ENCODE data around the gene SAYSD1.
"Not testable (repeated sequence)": the region's sequence is repeated elsewhere in the genome, so short reads cannot be mapped to it uniquely, and the experiment has no call there.

Gene SAYSD1

GRCh38 chr6:39114704-39115599 lies at the start of gene SAYSD1:
Gene SAYSD1 (minus strand): TSS chr6:39115186. CDS start chr6:39115089, 97 bp downstream.
- peak in 55 of 56 donors; percentile 49 to 92 (median 82) for DNase-seq

GRCh38 chr6:39157511-39157910 lies 42.5 kb upstream of the SAYSD1 start:
- no peak for DNase-seq

GRCh38 chr6:39156801-39157200 lies 41.8 kb upstream of the SAYSD1 start:
- no peak for DNase-seq

- DNase-seq = no peak
Measured at GRCh38 chr6:39154705-39155104, 39.7 kb upstream of the SAYSD1 start.

GRCh38 chr6:39153766-39154397 lies 38.9 kb upstream of the SAYSD1 start:
- no peak for DNase-seq

GRCh38 chr6:39152262-39152661 lies 37.3 kb upstream of the SAYSD1 start:
- DNase-seq = no peak

GRCh38 chr6:39151211-39151610 lies 36.2 kb upstream of the SAYSD1 start:
- no peak for DNase-seq

GRCh38 chr6:39144481-39145173 lies 29.6 kb upstream of the SAYSD1 start:
- no peak for DNase-seq

GRCh38 chr6:39143238-39143930 lies 28.4 kb upstream of the SAYSD1 start:
- no peak for DNase-seq

- DNase-seq = no peak
Measured at GRCh38 chr6:39140556-39141167, 25.7 kb upstream of the SAYSD1 start.

- peak in 1 of 56 donors; percentile 1 for DNase-seq
Measured at GRCh38 chr6:39137245-39137644, 22.3 kb upstream of the SAYSD1 start.

GRCh38 chr6:39136207-39136606 lies 21.2 kb upstream of the SAYSD1 start:
- DNase-seq = not testable (repeated sequence)

GRCh38 chr6:39134761-39135160 lies 19.8 kb upstream of the SAYSD1 start:
- not testable (repeated sequence) for DNase-seq

GRCh38 chr6:39130691-39131090 lies 15.7 kb upstream of the SAYSD1 start:
- DNase-seq = no peak

- DNase-seq = no peak
Measured at GRCh38 chr6:39128832-39129231, 13.8 kb upstream of the SAYSD1 start.

- DNase-seq = no peak
Measured at GRCh38 chr6:39128106-39128505, 13.1 kb upstream of the SAYSD1 start.

GRCh38 chr6:39124114-39124513 lies 9.1 kb upstream of the SAYSD1 start:
- DNase-seq = no peak

- DNase-seq = no peak
Measured at GRCh38 chr6:39118921-39119320, 3.9 kb upstream of the SAYSD1 start.

- peak in 1 of 56 donors; percentile 54 for DNase-seq
Measured at GRCh38 chr6:39114388-39114703, 640 bp downstream of the SAYSD1 start.

- DNase-seq = no peak
Measured at GRCh38 chr6:39113788-39114187, 1.2 kb downstream of the SAYSD1 start.

- no peak for DNase-seq
Measured at GRCh38 chr6:39111280-39111679, 3.7 kb downstream of the SAYSD1 start.
